GM21360 (cell line): Measurements from ENCODE around the gene CHST2.
"Not testable (repeated sequence)": the region's sequence is repeated elsewhere in the genome, so short reads cannot be mapped to it uniquely, and the experiment has no call there.

Source experiments
- ATAC-seq: cut with Tn5 transposase; IDR thresholded peaks from one replicate; pipeline ENCODE4 v1.9.1; 2021; ENCODE audit warnings: mild to moderate bottlenecking, moderate library complexity; ENCODE audit not compliant: unreplicated experiment

CHST2 gene

DNA sequence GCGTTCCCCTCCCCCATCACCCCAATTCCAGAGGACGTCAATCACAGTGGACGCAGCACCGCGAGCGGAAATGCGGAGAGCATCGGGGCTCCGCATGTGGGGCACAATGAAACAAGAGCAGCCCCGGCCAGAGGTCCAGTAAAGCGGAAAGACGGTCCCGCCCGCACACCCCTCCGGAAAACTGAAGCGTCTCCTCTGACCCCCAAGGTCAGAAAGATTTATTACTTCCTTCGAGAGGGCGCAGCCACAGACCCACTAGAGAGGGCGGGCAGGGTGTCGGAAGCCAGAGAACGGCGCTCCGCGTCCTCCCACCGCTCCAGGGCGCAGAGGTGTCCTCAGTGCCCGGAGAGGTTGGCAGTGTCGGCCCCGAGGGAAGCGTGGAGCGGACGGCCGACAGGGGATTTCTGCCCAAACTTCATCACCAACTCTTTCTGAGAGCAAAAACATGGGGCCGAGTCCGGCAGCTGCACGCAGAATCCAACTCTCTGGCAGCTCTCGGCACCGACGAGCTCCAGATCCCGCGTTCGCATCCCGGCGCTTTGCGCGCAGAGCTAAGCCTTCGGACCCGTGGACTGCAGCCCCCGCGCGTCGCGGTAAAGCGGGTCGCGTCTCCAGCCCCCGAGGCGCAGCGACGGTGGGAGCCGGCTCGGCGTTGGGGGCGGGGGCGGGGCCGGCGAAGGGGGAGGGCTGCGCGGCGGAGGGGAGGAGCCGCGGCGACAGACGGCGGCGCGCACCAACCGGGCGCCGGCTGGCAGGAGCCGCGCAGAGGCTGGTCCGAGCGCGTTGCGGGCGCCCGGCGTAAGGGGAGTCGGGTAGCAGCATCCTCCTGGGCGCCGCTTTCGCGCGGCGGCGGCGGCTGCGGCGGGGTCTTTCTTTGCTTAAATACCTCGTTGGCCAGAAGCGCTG is at the start of gene CHST2:
Gene CHST2, plus strand, starts transcription at position 763 of the 906 bp plus-strand sequence. CDS start 1,046 bp downstream, outside the sequence.
- peak; percentile 70 for ATAC-seq

- ATAC-seq, result no peak
Measured at GRCh38 chr3:143070977-143071551, 48.5 kb upstream of the CHST2 start.

- ATAC-seq, result no peak
Measured at GRCh38 chr3:143071776-143072175, 47.8 kb upstream of the CHST2 start.

DNA sequence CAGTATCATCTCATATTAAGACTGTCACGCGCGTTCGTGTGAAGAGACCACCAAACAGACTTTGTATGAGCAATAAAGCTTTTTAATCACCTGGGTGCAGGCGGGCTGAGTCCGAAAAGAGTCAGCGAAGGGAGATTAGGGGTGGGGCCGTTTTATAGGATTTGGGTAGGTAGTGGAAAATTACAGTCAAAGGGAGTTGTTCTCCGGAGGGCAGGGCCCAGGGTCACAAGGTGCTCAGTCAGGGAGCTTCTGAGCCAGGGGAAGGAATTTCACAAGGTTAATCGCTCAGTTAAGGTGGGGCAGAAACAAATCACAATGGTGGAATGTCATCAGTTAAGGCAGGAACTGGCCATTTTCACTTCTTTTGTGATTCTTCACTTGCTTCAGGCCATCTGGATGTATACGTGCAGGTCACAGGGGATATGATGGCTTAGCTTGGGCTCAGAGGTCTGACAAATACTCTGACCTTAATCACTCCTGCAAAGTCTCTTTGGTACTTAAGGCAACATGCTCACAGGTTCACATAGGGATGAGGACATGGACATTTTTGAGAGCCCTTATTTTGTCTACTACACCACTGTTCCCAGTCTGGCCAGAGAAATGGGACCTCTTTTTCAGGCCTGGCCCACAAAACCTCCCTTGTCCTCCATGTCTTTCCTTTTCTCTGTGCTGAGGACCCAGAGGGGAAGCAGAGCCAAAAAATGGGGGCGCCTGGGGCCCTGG is 47.1 kb upstream of the CHST2 start:
- ATAC-seq, result not testable (repeated sequence)

DNA sequence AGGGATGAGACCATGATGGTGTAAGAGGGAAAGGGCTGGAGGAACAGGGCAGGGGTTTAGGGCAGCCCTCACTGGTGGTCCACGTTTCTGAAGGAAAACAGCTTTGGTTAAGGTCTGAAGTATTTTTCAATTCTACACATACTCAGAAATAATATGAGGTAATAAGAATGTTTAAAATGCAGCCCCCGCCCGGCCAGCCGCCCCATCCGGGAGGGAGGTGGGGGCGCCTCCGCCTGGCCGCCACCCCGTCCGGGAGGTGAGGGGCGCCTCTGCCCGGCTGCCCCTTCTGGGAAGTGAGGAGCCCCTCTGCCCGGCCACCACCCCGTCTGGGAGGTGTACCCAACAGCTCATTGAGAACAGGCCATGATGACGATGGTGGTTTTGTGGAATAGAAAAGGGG is 46.0 kb upstream of the CHST2 start:
- ATAC-seq, result not testable (repeated sequence)

GRCh38 chr3:143073983-143074382 is 45.6 kb upstream of the CHST2 start:
- ATAC-seq, result not testable (repeated sequence)

DNA sequence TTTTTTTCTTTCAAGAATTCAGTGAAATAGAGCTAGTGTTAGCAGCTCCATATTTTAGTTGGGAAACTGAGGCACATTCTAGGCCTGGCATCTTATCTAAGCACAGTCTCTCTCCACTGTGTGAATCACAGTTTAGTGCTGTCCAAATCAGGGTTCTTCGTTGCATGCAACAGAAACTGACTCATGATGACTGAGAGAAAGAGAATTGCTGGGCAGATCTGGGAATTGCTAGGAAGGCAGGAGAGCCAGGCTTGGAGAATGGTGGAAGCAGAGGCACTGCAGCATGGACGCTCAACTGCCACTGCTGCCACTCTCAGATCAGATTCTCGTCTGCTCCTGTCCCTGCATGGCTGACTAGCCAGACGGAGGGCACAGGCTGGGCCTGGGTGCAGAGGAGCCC is 40.7 kb upstream of the CHST2 start:
- no peak for ATAC-seq

- ATAC-seq, result no peak
Measured at GRCh38 chr3:143080196-143080595, 39.4 kb upstream of the CHST2 start.

- ATAC-seq, result no peak
Measured at GRCh38 chr3:143081365-143081764, 38.2 kb upstream of the CHST2 start.

DNA sequence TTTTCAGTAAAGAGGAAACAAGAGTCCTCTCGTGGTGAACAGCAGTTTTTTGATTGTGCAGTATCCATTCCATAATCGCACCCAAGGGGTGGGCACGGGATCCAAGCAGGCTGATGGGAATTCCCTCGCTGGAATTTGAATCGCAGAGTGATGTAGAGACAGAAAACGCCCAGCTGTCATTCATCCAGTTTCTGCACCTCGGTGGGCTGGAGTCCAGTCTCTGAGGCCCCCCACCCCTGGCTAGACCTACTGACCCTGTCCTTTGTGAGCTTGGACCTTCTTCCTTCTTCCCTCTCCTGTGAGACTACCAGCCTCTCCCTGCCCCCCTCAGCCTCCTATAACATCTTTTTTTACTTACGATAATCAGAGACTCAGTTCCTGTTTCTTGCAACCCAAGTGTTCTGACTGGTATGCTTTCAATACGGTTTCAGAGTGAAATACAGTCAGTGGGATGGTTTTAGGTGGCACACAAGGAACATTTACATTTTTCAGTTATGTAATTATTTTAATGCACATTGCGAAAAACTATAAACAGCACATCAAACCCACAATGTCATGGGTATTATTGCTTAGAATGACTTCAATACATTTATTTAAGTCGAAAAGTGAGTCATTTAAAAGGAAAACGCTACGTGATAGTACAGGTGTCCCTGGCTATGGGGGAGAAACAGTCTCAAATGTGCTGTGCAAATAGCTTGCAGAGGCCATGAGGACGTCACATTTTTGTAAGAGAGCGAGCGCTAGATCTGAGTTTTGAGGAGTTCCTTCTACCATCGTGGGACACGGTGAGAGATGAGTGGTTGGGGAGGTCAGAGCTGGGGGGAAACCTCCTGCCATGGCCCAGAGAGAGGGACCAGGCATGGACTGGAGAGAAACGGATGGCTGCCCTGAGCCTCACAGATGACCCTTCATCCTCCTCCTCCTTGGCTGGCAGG is 37.5 kb upstream of the CHST2 start:
- ATAC-seq, result peak; percentile 65

- ATAC-seq, result no peak
Measured at GRCh38 chr3:143083781-143084180, 35.8 kb upstream of the CHST2 start.

- ATAC-seq, result peak; percentile 61
Measured at GRCh38 chr3:143084856-143085731, 34.5 kb upstream of the CHST2 start.

DNA sequence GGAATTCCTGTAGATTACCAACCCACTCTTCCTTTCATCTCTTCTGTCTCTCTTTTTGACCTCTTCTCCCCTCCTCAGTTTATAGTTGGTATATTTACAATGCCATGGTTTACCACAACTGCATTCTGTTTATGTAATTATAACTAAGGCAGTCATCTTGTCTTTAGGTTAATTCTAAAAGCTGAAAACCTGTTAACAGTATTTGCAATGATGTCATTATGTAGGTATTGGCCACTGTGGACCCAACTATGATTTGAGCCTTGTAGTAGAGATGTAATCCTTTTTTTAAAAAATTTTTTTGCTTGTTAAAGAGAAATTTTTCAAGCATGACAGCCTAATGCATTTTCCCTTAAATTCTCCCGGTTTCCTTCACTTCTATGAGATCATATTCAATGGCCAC is 30.7 kb upstream of the CHST2 start:
- no peak for ATAC-seq

- ATAC-seq, result no peak
Measured at GRCh38 chr3:143089965-143090364, 29.6 kb upstream of the CHST2 start.

- no peak for ATAC-seq
Measured at GRCh38 chr3:143090486-143090885, 29.1 kb upstream of the CHST2 start.

- no peak for ATAC-seq
Measured at GRCh38 chr3:143090976-143091837, 28.4 kb upstream of the CHST2 start.

GRCh38 chr3:143092191-143092590 is 27.4 kb upstream of the CHST2 start:
- no peak for ATAC-seq

DNA sequence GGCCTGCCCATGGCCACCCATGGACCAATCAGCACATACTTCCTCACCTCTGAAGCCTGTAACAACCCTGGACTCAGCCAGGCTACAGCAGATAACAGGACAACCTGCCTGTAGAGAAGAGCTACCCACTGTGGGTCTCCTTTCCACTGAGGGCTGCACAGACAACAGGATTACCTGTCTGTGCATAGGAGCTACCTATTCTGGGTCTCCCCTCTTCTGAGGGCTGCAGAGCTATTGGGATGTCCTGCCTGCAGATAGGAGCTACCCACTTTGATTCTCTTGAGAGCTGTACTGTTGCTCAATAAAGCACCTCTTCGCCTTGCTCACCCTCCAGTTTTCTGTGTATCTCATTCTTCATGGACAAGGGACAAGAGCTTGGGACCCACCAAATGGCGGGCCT is 23.8 kb upstream of the CHST2 start:
- ATAC-seq, result no peak
